ENCODE data around the gene NALCN. TPM values are rescaled to one million over a fixed set of nuclear protein-coding genes. Genes with fewer than 3 reads are reported as not detected.
A peak's percentile ranks its signal among the peaks of the same experiment; 100 is the strongest.

The NALCN gene
- total RNA-seq, 1 experiment from 2014 or later, result 8.5 TPM

DNA sequence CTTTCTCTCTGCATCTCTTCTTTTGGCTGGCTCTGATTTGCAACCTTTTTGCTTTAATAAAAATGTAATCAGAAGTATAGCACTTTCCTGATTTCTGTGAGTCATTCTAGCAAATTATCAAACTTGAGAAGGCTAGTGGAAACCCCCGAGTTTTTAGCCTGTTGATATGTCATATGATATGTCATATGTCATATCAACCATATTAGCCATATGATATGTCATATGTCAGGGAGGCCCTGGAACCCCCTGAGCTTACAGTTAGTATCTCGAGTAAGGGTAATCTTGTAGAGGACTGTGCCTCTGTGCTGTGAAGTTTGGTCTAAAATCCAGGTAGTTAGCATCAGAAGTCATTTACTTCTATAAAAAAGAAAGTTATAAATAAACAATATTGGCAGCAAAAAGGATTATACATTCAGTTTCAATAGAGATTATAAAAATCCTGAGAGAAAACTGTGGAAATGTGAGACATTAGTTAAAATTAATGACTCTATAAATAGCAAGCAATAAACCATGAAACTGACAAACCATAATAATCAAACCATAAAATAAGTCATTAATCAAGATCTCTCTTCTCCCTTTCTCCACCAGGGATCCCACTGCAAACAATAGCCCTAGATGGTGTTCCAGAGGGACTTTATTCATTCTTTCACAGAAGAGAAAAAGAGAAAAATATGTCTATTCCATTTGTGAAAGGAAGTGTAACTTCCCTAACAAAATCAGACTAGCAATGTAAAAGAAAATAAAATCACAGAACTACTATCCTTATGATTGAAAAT, 167.4 kb downstream of the NALCN start:
- no peak for TF ChIP-seq CTCF (IDR thresholded peaks at IDR 0.05; ENCODE audit: unreplicated experiment)
- BruUV-seq (replicated peaks), result no TSS peak
- no peak for DNase-seq (ENCODE audit: unreplicated experiment)
- Mint-ChIP-seq H3K4me1 (ENCODE audit: insufficient read depth, unreplicated experiment) (no peaks in the 10 kb centered on the region), H3K27me3 (ENCODE audit: insufficient read depth, unreplicated experiment) (no peaks in the 10 kb centered on the region), H3K27ac (ENCODE audit: low read depth, unreplicated experiment) (no peak overlapping the region), H3K9me3 (ENCODE audit: unreplicated experiment) (peaks cover 8% of the 10 kb centered on the region), H3K36me3 (ENCODE audit: insufficient read depth, unreplicated experiment) (no peaks in the 10 kb centered on the region), H3K4me3 (ENCODE audit: unreplicated experiment) (no peak overlapping the region)
- ChIA-PET CTCF (interaction anchor here (1.2 kb wide), 1 partner anchor 21 kb away, joined by 3 read pairs; no protein-coding TSS in a partner anchor), POLR2A (no interaction called here)
- intact Hi-C loops (cut with micrococcal nuclease), result no loop called here

- H3K4me3 Mint-ChIP-seq (ENCODE audit: unreplicated experiment), result no peak overlapping the region
- DNase-seq (ENCODE audit: unreplicated experiment), result peak; percentile 37
- no peaks in the 10 kb centered on the region for H3K36me3 Mint-ChIP-seq (ENCODE audit: insufficient read depth, unreplicated experiment)
- ChIA-PET POLR2A (no interaction called here), CTCF (interaction anchor here (0.6 kb wide), 1 partner anchor 517 kb away, joined by 4 read pairs; no protein-coding TSS in a partner anchor)
- H3K27me3 Mint-ChIP-seq (ENCODE audit: insufficient read depth, unreplicated experiment), result no peaks in the 10 kb centered on the region
- no TSS peak for BruUV-seq (replicated peaks)
- TF ChIP-seq CTCF (IDR thresholded peaks at IDR 0.05; ENCODE audit: unreplicated experiment), result no peak
- H3K9me3 Mint-ChIP-seq (ENCODE audit: unreplicated experiment), result no peaks in the 10 kb centered on the region
- no peak overlapping the region for H3K27ac Mint-ChIP-seq (ENCODE audit: low read depth, unreplicated experiment)
- intact Hi-C loops (cut with micrococcal nuclease), result no loop called here
- peaks cover 10% of the 10 kb centered on the region for H3K4me1 Mint-ChIP-seq (ENCODE audit: insufficient read depth, unreplicated experiment)
Observed at GRCh38 chr13:101242720-101243119, 173.6 kb downstream of the NALCN start.

DNA sequence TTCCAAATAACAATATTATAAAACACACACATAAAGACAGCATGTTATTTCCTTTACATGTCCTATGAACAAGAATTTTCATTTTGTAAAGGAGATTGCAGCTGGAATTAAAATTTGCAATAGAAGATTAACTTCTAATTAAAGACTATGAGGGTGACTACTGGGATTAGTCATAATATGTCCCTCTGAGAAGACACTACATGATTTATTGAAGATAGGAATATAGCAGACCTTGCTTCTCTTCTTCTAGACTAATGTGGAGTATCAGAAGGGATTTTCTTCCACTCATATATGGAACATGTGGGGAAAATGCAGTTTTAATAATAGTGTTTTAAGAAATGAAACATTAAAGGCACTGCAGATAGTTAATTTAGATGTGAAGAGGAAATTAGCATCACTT, 177.8 kb downstream of the NALCN start:
- Mint-ChIP-seq H3K4me3 (ENCODE audit: unreplicated experiment) (no peak overlapping the region), H3K36me3 (ENCODE audit: insufficient read depth, unreplicated experiment) (no peaks in the 10 kb centered on the region), H3K4me1 (ENCODE audit: insufficient read depth, unreplicated experiment) (peaks cover 10% of the 10 kb centered on the region), H3K9me3 (ENCODE audit: unreplicated experiment) (no peaks in the 10 kb centered on the region), H3K27me3 (ENCODE audit: insufficient read depth, unreplicated experiment) (no peaks in the 10 kb centered on the region), H3K27ac (ENCODE audit: low read depth, unreplicated experiment) (no peak overlapping the region)
- ChIA-PET CTCF (no interaction called here), POLR2A (no interaction called here)
- no peak for TF ChIP-seq CTCF (IDR thresholded peaks at IDR 0.05; ENCODE audit: unreplicated experiment)
- DNase-seq (ENCODE audit: unreplicated experiment), result no peak
- intact Hi-C loops (cut with micrococcal nuclease), result no loop called here
- BruUV-seq (replicated peaks), result no TSS peak

GRCh38 chr13:101231751-101232428, 184.4 kb downstream of the NALCN start:
- Mint-ChIP-seq H3K4me3 (ENCODE audit: unreplicated experiment) (no peak overlapping the region), H3K9me3 (ENCODE audit: unreplicated experiment) (no peaks in the 10 kb centered on the region), H3K36me3 (ENCODE audit: insufficient read depth, unreplicated experiment) (no peaks in the 10 kb centered on the region), H3K4me1 (ENCODE audit: insufficient read depth, unreplicated experiment) (peaks cover 4% of the 10 kb centered on the region), H3K27ac (ENCODE audit: low read depth, unreplicated experiment) (no peak overlapping the region), H3K27me3 (ENCODE audit: insufficient read depth, unreplicated experiment) (no peaks in the 10 kb centered on the region)
- peak; percentile 49 for DNase-seq (ENCODE audit: unreplicated experiment)
- BruUV-seq (replicated peaks), result no TSS peak
- no peak for TF ChIP-seq CTCF (IDR thresholded peaks at IDR 0.05; ENCODE audit: unreplicated experiment)
- POLR2A ChIA-PET, result no interaction called here
- intact Hi-C loops (cut with micrococcal nuclease), result no loop called here
- CTCF ChIA-PET, result interaction anchor here (0.6 to 1.1 kb wide), 5 partner anchors 17 to 1577 kb away, joined by 3 to 6 read pairs (median 4); no protein-coding TSS in a partner anchor
